ENCODE results near the gene TEPSIN.

TEPSIN gene

DNA sequence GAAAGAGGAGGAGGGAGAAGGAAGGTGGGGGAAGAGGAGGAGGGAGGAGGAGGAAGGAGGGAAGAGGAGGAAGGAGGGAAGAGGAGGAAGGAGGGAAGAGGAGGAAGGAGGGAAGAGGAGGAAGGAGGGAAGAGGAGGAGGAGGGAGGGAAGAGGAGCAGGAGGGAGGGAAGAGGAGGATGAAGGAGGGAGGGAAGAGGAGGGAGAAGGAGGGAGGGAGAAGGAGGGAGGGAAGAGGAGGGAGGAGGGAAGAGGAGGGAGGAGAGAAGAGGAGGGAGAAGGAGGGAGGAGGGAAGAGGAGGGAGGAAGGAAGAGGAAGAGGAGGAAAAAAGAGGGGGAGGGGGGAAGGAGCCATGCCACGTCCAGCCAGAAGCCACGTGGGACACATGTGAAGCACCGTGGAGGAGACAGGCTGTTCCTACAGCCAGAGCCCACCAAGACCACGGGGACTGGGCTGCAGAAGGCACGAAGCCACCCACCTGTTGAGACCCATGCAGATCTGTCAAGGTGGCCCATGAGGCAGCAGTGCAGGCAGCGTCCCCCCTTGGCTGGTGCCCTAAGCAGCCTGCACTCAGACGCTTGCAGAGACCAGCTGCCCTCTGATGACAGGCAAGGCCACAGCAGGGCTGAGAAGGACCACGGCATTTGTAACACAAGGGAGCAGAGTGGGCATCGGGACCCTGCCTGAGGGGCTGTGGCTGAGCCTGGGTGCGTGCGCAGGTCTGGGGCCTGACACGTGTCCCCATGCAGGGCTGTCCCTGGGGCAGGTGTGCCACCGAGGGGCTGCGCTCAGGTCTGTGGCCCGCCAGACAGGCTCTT lies 10.6 kb upstream of the TEPSIN start:
- DNase-seq: no peak

DNA sequence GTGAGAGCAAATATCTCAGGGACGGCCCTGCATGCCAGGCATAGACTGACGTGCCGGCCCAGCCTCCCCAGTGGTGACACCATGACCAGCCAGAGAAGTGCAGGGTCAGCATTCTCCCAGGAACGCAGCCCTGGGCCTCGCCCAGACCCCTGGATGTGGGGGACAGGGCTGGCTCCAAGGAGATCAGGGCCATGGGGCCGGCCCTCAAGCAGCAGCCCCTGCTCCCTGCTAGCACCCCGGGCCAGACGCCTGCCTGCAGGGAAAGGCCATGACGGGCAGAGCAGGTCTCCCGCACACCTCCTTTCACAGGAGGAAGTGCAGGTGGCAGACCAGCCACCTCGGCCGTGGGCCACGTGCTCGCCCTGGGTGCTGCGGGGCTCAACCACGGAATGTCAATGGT lies 9.8 kb upstream of the TEPSIN start:
- DNase-seq: no peak

DNA sequence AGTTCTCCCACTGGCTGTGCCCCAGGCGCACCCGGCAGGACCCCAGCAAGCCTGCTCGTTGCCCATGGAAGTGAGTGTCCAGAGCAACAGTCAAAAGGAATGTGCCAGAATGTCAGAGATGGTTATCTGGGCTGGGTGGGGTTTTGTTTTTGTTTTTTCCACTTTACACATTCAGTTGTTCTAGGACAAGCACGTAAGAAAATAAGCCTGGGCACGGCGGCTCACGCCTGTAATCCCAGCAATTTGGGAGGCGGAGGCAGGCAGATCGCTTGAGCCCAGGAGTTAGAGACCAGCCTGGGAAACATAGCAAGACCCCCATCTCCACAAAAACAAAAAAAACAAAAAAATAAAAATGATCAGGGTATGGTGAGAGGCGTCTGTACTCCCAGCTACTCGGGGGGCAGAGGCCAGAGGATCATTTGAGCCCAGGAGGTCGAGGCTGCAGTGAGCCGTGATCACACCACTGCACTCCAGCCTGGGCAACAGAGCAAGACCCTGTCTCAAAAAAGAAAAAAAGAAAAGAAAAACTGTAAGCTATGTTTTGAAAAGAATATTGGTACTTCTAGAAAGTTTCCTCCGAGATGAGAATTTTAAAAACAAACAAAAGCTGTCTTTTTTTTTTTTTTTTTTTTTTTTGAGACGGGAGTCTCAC lies 8.6 kb upstream of the TEPSIN start:
- no peak for DNase-seq

DNA sequence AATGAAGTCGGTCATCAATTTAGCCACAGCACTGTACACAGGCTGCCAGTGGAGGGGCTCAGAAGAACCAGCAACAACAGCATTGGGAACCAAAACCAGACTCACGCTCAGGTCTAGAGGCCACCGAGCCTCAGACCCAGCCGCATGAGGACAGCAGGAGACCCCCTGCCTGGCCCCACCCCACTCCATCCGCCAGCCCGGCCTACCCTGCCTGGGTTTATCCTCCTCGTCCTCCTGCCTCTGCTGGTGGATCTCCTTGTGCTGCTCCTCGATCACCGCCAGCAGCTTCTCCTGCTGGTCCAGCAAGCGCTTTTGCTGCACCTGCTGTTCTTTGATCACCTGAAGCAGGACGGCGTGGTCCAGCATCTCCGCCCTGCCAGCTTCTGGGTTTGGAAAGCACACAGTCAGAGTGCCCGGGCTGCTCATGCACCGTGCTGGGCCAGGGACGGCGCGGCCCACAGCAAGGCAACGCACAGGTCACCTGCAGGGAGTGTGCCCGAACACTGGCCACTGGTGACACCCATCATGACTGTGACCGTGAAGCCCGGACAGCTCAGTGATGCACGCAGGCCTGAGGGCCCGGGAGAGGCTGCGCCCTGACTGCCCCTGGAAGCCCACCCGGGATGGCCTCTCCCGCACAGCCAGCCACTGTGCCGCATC lies 8.0 kb upstream of the TEPSIN start:
- DNase-seq: no peak

DNA sequence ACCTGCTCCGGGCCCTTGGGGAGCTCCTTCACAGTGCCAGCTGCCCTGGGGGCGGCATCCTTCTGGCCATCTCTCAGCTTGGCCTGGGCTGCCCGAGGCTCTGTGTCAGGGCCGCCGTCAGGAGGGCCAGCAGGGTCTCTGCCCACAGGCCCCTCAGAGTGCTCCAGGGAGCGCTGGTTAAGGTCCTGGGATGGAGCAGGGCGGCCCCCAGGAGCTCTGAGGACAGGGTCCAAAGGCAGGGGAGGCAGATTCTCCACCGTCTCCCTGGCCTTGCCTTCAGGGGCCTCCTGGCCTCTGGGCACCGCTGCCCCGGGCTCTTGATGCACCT lies 7.5 kb upstream of the TEPSIN start:
- DNase-seq: no peak

DNA sequence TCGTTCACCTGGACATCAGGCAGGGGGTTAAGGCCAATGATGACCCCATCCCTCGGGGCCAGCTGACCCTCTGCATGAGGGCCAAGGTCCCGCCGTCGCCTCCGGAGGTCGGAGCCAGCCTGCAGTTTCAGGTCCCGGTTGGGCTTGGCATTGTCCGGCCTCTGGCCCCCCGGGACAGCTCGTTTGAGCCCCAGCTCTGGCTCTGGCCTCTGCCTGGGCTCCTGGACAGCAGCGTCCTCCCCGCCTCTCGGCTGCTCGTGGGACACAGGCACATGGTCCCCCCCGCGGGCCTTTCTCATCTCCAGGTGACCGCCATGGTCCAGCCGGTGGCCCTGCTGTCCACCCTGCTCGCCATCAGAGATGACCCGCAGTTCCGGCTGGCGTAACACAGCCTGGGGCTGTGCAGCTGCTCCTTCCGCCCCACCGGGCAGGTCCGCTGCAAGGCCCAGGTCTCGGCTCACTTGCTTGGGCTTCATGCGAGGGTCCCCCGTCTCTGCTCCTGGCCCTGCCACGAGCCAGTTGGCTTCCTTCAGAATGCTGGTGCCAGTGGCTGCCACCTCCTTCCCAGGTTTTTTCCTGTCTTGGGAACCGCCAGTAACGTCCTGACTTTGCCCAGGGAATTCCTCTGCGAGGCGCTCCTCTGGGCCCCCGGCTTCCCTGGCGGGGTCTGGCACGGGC lies 6.9 kb upstream of the TEPSIN start:
- no peak for DNase-seq

DNA sequence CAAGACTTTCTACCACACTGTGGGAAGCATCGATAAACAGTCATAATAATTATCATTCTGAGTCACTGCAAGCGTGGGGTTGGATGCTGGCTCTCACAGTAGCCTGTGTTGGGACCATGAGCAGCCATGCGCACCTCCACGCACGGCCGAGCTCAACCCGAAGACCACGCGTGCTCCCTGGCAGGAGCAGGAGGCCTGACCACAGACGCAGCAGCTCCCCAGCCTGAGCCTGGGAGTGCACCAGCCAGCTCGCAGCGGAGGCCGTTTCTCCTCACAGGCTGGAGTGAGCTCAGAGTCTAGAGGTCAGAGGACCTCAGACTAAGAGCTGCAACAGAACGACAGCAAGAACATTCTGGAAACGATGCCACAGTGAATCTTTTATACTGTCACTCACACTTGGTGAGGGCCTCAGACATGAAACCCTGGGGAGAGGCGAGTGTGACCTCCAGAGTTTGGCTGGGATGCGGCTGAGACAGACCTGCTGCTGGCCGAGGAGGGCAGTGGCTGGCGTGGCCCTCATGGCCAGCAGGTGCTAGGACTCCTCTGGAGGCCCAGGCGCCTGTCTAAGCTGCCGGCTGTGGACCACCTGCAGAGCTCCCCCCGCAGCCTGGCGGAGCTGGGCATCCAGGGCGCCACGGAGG lies 6.3 kb upstream of the TEPSIN start:
- DNase-seq: no peak

DNA sequence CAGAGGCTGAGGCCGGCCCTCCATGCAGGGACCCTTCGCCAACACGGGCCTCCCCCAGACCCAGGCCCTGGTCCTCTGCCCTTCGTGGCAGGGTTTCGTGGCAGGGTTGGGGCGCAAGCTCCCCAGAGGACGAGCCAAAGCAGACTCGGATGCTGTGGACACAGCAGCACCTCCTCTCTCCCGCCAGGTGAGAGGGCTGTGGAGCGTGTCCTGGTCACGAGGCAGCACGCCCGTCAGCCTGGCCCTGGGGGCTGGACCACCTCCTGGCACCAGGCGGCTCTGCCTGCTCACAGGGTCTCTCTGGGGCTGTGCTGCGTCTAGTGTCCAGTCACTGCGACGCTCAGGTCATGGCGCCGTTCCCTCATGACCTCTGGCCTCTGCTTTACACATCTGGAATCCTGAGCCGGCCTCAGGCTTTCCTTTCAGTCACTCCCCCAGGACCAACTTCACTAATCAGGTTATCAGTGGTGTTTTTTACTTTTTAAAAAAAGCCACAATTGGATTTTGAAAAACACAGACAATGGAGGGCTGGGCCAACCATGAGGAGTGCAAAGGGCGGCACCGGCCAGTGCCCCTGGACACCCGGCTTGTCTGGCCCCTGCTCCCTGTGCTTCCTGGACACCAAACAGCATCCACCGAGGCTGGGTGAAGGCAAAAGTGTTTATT lies 5.6 kb upstream of the TEPSIN start:
- DNase-seq: no peak

DNA sequence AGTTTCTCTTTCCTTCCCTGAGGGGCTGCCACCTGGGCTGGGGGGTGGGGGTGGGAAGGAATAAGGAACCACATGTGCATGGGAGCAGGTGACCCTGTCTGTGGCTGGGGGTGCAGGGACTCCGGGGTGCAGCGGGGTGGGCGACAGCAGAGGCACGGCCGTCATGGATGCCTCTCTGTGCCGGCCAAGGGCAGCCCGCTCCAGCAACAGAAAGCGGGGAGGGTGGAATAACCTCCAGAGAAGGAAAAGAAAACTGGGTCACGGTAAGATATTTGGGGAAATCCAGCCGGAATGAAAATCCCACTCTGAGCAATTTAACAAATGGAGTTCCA lies 4.4 kb upstream of the TEPSIN start:
- no peak for DNase-seq

DNA sequence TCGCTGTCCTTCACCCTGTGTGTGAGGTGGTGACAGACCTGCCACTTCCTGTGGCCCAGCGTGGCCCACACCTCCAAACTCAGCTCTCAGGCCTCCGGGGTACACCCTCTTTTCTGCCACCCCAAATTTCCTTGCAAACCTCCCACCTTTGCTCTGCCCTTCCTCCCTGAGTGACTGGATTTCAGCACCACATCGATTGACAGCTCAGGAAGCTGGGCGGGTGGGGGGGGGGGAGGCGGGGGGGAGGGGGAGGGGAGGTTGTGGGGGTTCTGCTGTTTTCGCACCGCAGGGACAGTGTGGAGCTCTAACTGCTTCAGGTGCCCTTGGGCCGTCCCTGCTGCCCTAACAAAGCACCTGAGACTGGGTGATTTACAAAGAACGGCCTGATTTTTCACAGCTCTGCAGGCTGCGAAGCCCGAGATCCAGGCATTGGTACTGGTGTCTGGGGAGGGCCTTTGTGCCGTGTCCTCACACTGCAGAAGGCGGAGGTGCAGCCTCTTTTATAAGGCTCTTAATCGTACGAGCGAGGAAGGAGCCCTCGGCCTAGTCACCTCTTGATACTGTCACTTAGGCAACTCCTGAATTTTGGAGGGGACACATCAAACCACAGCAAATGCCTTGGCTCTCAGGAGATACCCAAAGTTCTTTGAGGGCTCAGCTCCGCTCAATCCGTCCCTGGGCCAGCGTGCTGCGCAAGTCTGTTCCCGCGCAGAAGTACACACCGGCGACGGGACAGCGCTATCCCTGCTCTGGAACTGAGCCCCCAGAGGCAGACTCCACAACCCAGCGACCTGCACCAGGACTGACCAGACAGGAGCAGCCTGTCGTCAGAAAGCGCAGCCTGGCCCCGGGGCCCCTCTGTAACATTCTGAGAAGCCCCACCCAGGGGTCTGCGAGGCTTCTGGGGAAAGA lies 3.8 kb upstream of the TEPSIN start:
- no peak for DNase-seq

DNA sequence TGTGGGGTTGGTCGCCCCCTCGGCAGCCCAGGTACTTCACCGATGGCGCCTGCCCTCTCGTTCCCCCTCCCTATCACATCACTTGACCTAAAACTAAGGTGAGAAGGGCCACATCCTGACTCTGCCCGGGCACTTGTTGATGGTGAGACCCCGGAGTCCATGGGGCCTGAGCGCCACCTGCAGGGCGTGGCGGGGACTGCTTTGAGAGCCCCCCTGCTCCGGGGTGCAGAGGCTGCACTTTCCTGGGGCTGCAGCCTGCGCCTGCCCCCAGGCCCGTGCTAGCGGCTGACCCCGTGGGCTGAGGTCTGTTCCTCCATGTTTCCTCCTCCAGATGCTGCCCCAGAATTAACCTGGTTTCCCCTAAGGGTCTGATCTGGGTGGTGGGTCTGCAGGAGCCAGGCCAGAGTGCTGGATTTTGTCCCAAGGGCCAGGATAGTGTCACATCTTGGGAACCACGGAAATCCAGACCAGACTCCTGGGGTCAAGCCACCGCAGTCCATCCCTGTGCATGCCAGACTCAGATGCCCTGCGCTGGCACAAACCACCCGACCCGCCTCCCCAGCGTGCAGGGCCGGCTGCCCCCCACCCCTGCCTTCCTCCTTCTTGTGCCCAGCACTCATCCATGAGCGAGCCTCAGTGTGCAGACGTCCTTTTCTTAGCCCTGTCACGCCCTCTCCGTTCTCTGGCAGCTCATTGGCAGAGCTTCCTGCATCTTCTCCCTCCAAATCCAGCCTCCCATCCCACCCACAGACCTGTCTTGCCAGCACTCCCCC lies 3.0 kb upstream of the TEPSIN start:
- no peak for DNase-seq

DNA sequence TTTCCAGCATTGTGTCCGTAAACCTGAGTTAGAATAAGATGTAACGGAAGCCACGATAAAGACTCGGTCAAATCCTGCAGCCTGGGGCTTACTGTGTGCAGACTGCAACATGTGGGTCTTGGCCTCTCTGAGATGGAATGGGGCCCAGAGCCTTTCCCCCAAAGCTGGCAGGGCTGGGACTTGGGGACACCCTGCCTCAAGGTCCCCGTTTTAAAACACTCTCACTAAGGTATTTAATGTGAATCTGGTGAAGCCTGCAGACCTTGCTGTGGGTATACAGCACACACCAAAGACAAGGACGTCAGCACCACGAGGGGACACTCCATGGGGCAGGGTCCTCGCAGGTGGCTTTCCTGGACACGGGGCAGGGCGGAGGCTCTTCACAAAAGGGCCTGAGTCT lies 2.3 kb upstream of the TEPSIN start:
- DNase-seq: no peak

DNA sequence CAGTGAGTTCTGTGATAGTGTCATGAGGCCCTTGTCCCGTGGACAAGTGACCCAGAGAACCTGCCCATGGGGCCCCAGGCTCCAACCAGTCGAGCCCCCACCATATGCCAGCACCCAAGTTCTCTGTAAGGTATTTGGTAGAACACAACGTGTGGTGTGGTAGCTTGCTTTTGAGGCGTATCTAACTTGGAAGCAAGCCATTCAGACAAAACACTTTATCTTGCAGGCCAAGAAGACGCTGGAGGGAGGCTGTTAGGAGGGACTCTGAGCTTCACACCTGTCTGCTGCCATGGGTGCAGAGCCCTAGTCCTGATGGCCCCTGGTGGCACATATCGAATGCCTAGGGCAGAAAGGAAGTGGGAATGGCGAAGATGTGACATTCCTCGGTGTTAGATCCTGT lies 1.9 kb upstream of the TEPSIN start:
- DNase-seq: no peak

DNA sequence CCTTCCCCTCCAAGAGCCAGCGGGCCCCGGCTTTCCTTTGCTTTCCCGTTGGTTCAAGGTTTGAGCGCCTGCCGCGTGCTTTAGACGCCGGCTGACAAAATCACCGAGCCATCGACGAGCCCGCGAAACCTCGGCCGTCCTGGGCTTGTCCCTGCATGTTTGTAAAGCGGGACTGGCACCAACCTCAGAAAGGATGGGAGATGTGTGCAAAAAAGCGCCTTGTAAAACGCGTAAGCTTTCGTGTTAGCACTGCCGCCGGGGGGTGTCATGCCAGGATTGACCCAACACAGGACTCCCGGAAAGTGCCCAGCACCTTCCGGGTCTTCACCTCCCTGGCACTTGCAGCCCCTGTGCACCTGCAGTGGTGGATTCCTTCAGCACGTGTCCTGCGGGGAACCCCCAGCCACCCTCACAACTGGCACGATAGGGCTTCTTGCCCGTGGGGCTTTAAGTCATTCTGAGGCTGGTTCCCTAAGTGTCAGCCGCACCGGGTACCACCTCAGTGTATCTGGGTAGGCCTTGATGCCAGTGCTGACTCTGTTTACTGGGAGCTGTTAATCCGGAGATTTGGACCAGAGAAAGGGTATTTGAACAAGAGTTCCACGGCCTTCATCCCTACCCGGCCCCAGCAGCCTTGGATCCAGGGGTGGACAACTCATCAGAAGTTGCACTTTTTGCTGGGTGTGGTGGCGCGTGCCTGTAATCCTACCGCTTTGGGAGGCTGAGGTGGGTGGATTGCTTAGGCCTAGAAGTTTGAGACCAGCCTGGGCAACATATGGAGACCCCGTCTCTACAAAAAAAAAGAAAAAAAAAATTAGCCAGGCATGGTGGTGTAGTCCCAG lies 1.1 kb upstream of the TEPSIN start:
- DNase-seq: no peak

DNA sequence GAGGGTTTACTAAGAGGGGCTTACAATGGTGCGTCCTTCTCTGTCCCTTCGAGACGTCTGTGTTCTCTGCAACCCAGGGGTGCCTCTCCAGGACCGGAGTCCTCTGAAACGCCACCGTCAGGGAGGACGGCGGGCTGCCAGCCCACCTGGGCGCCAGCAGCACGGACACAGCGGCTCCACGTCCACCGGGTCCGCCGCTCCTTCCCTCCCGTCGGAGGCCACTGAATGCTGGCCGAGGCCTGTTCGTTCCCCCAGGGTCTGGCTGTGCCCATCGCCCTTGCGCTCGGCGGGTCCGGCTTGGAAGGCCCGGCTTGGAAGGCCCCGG lies 403 bp downstream of the TEPSIN start:
- DNase-seq: no peak

DNA sequence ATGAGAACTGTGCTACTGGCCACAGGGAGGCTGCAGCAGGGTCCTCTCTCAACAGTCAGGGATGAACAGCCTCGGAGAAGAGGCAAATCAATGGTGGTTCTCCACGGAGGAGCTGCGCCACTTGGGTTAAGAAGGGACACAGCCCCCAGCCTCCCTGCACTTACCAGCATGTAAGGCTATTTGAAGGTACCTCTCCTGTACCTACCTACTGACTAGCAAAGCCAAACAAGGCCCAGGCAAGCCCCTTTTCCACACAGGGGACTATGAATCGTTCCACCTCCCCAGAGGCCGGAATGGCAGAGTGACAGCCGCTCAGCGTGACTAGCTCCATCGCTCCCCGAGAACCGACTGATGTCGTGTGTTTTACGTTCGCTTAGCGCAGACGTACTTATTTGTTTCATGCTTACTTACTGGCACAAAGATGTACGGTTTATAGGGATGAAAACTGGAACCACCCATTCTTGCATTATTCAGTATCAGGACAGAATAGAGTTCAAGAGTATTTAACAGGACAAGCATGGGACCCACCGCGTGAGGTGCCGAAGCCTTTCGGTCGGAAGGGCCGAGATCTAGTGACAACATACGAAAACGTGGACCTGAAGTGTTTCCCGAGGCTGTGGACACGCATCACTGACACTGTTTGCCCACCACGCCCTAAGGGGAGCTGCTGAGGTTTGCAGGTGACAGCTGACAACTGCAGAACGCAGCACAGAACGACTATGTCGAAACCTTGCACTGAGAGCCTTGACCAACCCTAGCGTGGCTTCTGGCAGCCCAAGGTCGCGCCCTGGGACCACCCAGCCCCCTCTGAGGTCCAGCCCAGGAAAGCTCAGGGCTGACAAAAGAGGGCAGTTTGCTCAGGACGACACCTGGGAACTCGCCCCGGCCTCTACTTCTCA lies 1.0 kb downstream of the TEPSIN start:
- no peak for DNase-seq

DNA sequence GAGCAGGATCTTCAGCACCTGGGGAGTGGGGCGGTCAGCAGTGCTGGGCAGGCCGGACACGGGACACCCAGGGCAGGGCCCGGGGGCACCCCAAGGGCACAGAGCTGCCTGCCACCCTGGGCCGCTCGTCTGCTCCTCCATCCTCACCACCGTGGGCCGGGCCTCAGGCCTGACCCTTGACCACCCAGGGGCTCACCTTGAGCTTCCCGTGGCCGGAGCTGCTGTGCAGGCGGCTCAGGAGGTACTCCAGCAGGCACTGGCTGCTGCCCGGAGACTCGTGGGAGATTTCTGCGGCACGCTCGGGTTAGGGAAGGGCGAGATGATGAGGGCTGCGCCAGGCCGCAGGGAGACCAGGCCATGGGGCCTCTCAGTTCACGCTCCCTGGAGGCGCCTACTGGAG lies 2.1 kb downstream of the TEPSIN start:
- DNase-seq: no peak

DNA sequence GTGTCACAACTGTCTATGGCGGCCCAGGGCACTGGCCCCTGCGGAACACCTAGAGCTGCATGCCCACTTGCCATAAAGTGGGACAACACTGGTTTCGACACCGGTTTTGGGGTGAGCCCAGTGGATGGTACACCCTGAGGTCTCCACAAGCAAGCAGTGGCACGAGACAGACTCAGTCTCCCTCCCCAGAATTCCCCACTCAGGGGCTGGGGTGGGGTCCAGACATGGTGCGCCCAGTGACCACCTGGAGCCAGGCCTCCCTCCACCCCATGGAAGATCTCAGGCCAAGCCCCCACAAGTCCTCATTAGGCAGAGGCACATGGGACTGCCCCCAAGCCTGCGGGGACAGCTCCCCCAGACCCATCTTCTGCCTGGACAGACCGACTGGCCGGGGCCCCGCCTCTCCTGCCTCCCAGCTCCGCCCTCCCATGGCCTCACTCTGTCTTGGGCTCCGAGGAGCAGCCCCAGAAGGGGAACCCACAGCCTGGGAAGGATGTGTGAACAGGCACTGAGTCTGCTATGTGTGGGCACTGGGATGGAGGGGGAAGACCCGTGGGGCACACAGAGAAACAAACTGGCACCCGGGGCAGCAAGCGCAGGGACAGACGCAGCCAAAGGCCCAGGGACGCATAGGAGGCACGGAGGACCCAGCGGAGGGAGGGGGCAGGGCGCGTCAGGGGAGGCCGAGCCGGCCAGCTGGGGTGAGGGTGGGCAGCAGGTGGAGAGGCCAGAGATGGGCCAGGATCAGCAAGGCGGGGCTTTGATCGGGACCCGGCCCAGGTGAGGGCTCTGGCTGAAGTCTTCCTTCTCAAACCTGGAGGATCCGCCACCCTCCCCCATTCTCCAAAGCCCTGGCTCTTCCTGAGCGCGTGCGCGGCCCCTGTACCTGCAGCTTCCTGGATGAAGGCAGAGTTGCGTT lies 2.8 kb downstream of the TEPSIN start:
- DNase-seq: no peak
